ENCODE data around the gene RERE.

DNA sequence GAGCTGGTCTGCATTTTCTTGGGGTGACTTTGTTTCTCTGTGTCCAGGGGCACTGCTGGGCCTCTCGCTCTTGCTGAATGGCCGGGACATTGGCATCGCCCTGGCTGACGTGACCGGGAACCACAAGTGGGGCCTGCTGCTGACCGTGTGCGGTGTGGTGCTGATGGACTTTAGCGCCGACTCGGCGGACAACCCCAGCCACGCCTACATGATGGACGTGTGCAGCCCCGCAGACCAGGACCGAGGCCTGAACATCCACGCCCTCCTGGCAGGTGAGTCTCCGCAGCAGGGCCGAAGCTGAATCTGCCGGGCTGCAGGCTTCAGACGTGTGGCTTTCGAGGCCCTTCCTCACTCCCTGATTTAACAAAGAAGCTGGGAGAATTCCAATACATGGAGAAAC is 491.7 kb downstream of the RERE start:
- TF ChIP-seq CTCF (IDR thresholded peaks at IDR 0.05; ENCODE audit: low read depth, low read length, poor library complexity, severe bottlenecking) (no peak), EZH2phosphoT487 (IDR thresholded peaks at IDR 0.05; ENCODE audit: borderline replicate concordance, low read length) (no peak)
